OCI-LY1 (cell line): Measurements from ENCODE around the gene PMEPA1.

Source experiments
- EZH2 ChIP-seq: fragments of 200-600 bp; sonication (generic), shearing (Covaris generic); IDR thresholded peaks from 2 replicates; pipeline ENCODE4 v1.8.0; 2017; ENCODE audit warnings: borderline replicate concordance, mixed run types, mild to moderate bottlenecking, antibody characterized with exemption, low read length, moderate library complexity, mixed read lengths
- TF ChIP-seq, protein P1 (sequence below): fragments of 200-600 bp; sonication (generic), shearing (Covaris generic); IDR thresholded peaks from 2 replicates; pipeline ENCODE4 v1.5.1; 2017; ENCODE audit warnings: mild to moderate bottlenecking, antibody characterized with exemption, low read length, moderate library complexity, mixed read lengths

DNA sequence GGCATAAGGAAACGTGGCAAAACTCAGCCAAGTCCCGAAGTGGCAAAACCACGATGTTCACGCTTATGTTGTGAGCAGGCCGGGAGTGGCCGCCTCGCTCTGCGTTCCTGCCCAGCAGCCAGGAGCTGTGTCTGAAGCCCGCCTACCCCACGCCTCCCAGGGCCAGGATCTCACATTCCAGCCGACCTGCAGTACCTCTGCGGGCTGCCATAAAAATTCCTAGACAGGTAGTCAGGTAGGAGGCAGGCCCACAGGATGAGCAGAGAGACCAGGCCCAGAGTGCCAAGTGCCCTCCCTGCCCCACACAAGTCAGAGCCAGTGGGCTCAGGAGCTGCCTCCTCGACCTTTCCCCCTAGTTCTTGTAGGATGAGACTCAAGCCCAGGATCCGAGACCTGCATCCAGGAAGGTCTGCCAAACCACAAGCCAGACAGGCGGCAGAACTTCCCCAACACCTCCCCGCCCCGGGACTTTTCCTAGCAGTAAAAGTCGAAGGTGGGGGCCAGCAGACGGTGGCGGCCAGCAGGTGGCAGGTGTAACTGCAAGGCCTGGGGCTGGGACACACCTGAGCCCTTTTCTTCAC lies 16.7 kb downstream of the PMEPA1 start:
- TF ChIP-seq, protein P1, sequence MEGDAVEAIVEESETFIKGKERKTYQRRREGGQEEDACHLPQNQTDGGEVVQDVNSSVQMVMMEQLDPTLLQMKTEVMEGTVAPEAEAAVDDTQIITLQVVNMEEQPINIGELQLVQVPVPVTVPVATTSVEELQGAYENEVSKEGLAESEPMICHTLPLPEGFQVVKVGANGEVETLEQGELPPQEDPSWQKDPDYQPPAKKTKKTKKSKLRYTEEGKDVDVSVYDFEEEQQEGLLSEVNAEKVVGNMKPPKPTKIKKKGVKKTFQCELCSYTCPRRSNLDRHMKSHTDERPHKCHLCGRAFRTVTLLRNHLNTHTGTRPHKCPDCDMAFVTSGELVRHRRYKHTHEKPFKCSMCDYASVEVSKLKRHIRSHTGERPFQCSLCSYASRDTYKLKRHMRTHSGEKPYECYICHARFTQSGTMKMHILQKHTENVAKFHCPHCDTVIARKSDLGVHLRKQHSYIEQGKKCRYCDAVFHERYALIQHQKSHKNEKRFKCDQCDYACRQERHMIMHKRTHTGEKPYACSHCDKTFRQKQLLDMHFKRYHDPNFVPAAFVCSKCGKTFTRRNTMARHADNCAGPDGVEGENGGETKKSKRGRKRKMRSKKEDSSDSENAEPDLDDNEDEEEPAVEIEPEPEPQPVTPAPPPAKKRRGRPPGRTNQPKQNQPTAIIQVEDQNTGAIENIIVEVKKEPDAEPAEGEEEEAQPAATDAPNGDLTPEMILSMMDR, result peak; percentile 19; the same call in 1 of the 2 replicates
- TF ChIP-seq EZH2, result no peak
